ENCODE measurements around the gene LGR6.

- TF ChIP-seq CTCF (IDR thresholded peaks at IDR 0.05) (no peak), POLR2A (IDR thresholded peaks at IDR 0.05) (no peak)
These were observed 31.6 kb upstream of the LGR6 start for GRCh38 chr1:202162047-202162417.

All from right lobe of liver (tissue), 4 donors.